ENCODE results near the gene TAF11L7. TPM values are rescaled to one million over a fixed set of nuclear protein-coding genes. Genes with fewer than 3 reads are reported as not detected.
"Not testable (repeated sequence)": the region's sequence is repeated elsewhere in the genome, so short reads cannot be mapped to it uniquely, and the experiment has no call there.

The TAF11L7 gene
- total and polyA plus RNA-seq, 12 donors: not detected

DNA sequence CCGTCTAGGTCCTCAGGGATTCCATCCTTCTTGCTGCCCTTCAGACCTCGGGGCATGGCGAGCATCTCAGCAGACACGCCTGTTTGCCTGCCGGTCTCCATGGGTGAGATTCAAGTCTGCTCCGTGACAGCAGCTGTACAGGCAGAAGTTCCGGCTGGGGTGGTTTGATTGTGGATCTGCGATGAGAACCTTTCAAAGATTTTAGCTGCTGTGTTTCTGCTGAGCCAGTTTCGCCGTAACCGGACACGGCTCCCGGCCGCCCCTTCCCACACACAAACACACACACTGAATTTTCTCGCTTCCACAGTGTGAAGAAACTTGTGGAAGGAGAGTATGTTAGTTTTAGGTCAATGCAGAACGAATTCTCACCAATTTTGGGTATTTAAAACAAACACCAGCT, 5.3 kb upstream of the TAF11L7 start, which contains the start of gene TAF11L8:
Gene TAF11L8, minus strand, starts transcription at position 101 of the 400 bp plus-strand sequence.
- H3K27me3 ChIP-seq; H3K4me1 ChIP-seq; ATAC-seq; H3K9me3 ChIP-seq; H3K27ac ChIP-seq; H3K4me3 ChIP-seq; DNase-seq; H3K36me3 ChIP-seq; intact Hi-C loops (cut with DNase I): not testable (repeated sequence)
- no CpG with 5 or more reads among the region's 16 CpGs for WGBS, 2 donors

Other genes with a start within 250 kb of the TAF11L7 start
- not detected for gene TAF11L2, start 87.5 kb downstream of the TAF11L7 start, total RNA-seq
- not detected for gene TAF11L2, start 87.5 kb downstream of the TAF11L7 start, polyA plus RNA-seq
- not detected for gene TAF11L3, start 67.4 kb downstream of the TAF11L7 start, total RNA-seq
- not detected for gene TAF11L3, start 67.4 kb downstream of the TAF11L7 start, polyA plus RNA-seq
- gene TAF11L4, start 64.0 kb downstream of the TAF11L7 start, total RNA-seq: not detected
- not detected for gene TAF11L4, start 64.0 kb downstream of the TAF11L7 start, polyA plus RNA-seq
- not detected for gene TAF11L5, start 60.5 kb downstream of the TAF11L7 start, total RNA-seq
- gene TAF11L5, start 60.5 kb downstream of the TAF11L7 start, polyA plus RNA-seq: not detected
- not detected for gene TAF11L6, start 57.1 kb downstream of the TAF11L7 start, total RNA-seq
- gene TAF11L6, start 57.1 kb downstream of the TAF11L7 start, polyA plus RNA-seq: not detected
- gene TAF11L8, start 5.2 kb upstream of the TAF11L7 start, total RNA-seq: not detected
- not detected for gene TAF11L8, start 5.2 kb upstream of the TAF11L7 start, polyA plus RNA-seq
- gene TAF11L9, start 8.6 kb upstream of the TAF11L7 start, total RNA-seq: not detected
- gene TAF11L9, start 8.6 kb upstream of the TAF11L7 start, polyA plus RNA-seq: not detected
- not detected for gene TAF11L10, start 12.1 kb upstream of the TAF11L7 start, total RNA-seq
- gene TAF11L10, start 12.1 kb upstream of the TAF11L7 start, polyA plus RNA-seq: not detected
- not detected for gene TAF11L11, start 18.4 kb upstream of the TAF11L7 start, total RNA-seq
- not detected for gene TAF11L11, start 18.4 kb upstream of the TAF11L7 start, polyA plus RNA-seq
- not detected for gene TAF11L12, start 24.6 kb upstream of the TAF11L7 start, total RNA-seq
- not detected for gene TAF11L12, start 24.6 kb upstream of the TAF11L7 start, polyA plus RNA-seq
- not detected for gene TAF11L13, start 46.3 kb upstream of the TAF11L7 start, total RNA-seq
- gene TAF11L13, start 46.3 kb upstream of the TAF11L7 start, polyA plus RNA-seq: not detected
- gene TAF11L14, start 48.7 kb upstream of the TAF11L7 start, total RNA-seq: not detected
- not detected for gene TAF11L14, start 48.7 kb upstream of the TAF11L7 start, polyA plus RNA-seq